GM21367 (cell line): ENCODE measurements around the gene TMEM178A.
"Not testable (repeated sequence)": the region's sequence is repeated elsewhere in the genome, so short reads cannot be mapped to it uniquely, and the experiment has no call there.

ENCODE experiments used
- ATAC-seq: cut with Tn5 transposase; IDR thresholded peaks from one replicate; pipeline ENCODE4 v1.9.1; 2021; ENCODE audit not compliant: unreplicated experiment

Gene TMEM178A

GRCh38 chr2:39665811-39666490 lies at the start of gene TMEM178A:
TMEM178A (plus strand) TSS chr2:39665917; CDS start chr2:39665975, 58 bp downstream.
- ATAC-seq = no peak

GRCh38 chr2:39618236-39618635 lies 47.5 kb upstream of the TMEM178A start:
- no peak for ATAC-seq

GRCh38 chr2:39618736-39619135 lies 47.0 kb upstream of the TMEM178A start:
- no peak for ATAC-seq

GRCh38 chr2:39620067-39620466 lies 45.6 kb upstream of the TMEM178A start:
- ATAC-seq = no peak

GRCh38 chr2:39621596-39621995 lies 44.1 kb upstream of the TMEM178A start:
- no peak for ATAC-seq

- no peak for ATAC-seq
Measured at GRCh38 chr2:39622860-39623259, 42.9 kb upstream of the TMEM178A start.

GRCh38 chr2:39623917-39624316 lies 41.8 kb upstream of the TMEM178A start:
- ATAC-seq = no peak

GRCh38 chr2:39625193-39625926 lies 40.4 kb upstream of the TMEM178A start:
- ATAC-seq = no peak

GRCh38 chr2:39625927-39626270 lies 39.8 kb upstream of the TMEM178A start:
- no peak for ATAC-seq

- not testable (repeated sequence) for ATAC-seq
Measured at GRCh38 chr2:39628346-39628745, 37.4 kb upstream of the TMEM178A start.

GRCh38 chr2:39629646-39630045 lies 36.1 kb upstream of the TMEM178A start:
- no peak for ATAC-seq

GRCh38 chr2:39631256-39631655 lies 34.5 kb upstream of the TMEM178A start:
- ATAC-seq = no peak

GRCh38 chr2:39631718-39632117 lies 34.0 kb upstream of the TMEM178A start:
- no peak for ATAC-seq

GRCh38 chr2:39632876-39633275 lies 32.8 kb upstream of the TMEM178A start:
- ATAC-seq = no peak

GRCh38 chr2:39636306-39636705 lies 29.4 kb upstream of the TMEM178A start:
- no peak for ATAC-seq

- ATAC-seq = no peak
Measured at GRCh38 chr2:39638581-39638980, 27.1 kb upstream of the TMEM178A start.

- ATAC-seq = no peak
Measured at GRCh38 chr2:39640107-39640506, 25.6 kb upstream of the TMEM178A start.

- ATAC-seq = no peak
Measured at GRCh38 chr2:39640681-39641080, 25.0 kb upstream of the TMEM178A start.

- no peak for ATAC-seq
Measured at GRCh38 chr2:39641635-39642034, 24.1 kb upstream of the TMEM178A start.

GRCh38 chr2:39642051-39642718 lies 23.5 kb upstream of the TMEM178A start:
- no peak for ATAC-seq

GRCh38 chr2:39645826-39646225 lies 19.9 kb upstream of the TMEM178A start:
- no peak for ATAC-seq

- no peak for ATAC-seq
Measured at GRCh38 chr2:39646267-39646666, 19.4 kb upstream of the TMEM178A start.
